Tibial nerve (tissue), 3 donors: Measurements from ENCODE around the gene PTX4.

Experiments used
- CTCF ChIP-seq, 5 experiments: fragments of 200-600 bp in 3 of 5; fragments of 450-650 bp in 2 of 5; sonication (generic) in 3 of 5; IDR thresholded peaks; one replicate each; pipeline ENCODE4 v1.5.1; 2016 to 2019; ENCODE audit warnings: antibody characterized with exemption in 5 of 5, mild to moderate bottlenecking in 3 of 5, moderate library complexity in 2 of 5
- POLR2A ChIP-seq, 2 donors: fragments of 450-650 bp; IDR thresholded peaks; one replicate each; pipeline ENCODE4 v1.6.1; 2017; ENCODE audit warnings: antibody characterized with exemption in 2 of 2, mild to moderate bottlenecking in 2 of 2, moderate library complexity in 2 of 2

GRCh38 chr16:1465567-1465915 lies 23.2 kb downstream of the PTX4 start:
- TF ChIP-seq POLR2A (IDR thresholded peaks at IDR 0.05): no peak
- TF ChIP-seq CTCF (IDR thresholded peaks at IDR 0.05): no peak
